Neural progenitor cell (in vitro differentiated cells): ENCODE measurements around the gene ANG. TPM values are rescaled to one million over a fixed set of nuclear protein-coding genes. Genes with fewer than 3 reads are reported as not detected.
A peak's percentile ranks its signal among the peaks of the same experiment; 100 is the strongest.

Experiments used
- DNase-seq: peaks from one replicate; pipeline ENCODE4 v3.0.0-alpha.2; 2016; ENCODE audit warnings: low spot score
- H2AFZ ChIP-seq: fragments of 200-600 bp; sonication (generic); replicated peaks from 2 replicates; pipeline ENCODE4 v1.6.1; 2016; ENCODE audit warnings: antibody characterized with exemption
- H3F3A ChIP-seq: fragments of 200-600 bp; sonication (generic); 2 replicates; pipeline ENCODE4 v1.6.1; 2016; ENCODE audit warnings: antibody characterized with exemption, low read depth
- H3K27ac ChIP-seq: fragments of 200-600 bp; sonication (generic); 2 replicates; pipeline ENCODE4 v1.5.1; 2016; ENCODE audit warnings: mild to moderate bottlenecking
- H3K27me3 ChIP-seq: fragments of 200-600 bp; sonication (generic); 2 replicates; pipeline ENCODE4 v1.6.1; 2016; ENCODE audit warnings: mild to moderate bottlenecking, moderate library complexity
- H3K36me3 ChIP-seq: fragments of 200-600 bp; sonication (generic); 2 replicates; pipeline ENCODE4 v1.5.1; 2016
- H3K4me1 ChIP-seq: fragments of 200-600 bp; sonication (generic); 2 replicates; pipeline ENCODE4 v1.6.1; 2016; ENCODE audit warnings: mixed run types
- H3K4me2 ChIP-seq: fragments of 200-600 bp; sonication (generic); 2 replicates; pipeline ENCODE4 v1.6.1; 2016
- H3K4me3 ChIP-seq: fragments of 200-600 bp; sonication (generic); 2 replicates; pipeline ENCODE4 v1.5.1; 2016
- H3K79me2 ChIP-seq: fragments of 200-600 bp; sonication (generic); 2 replicates; pipeline ENCODE4 v1.6.1; 2016; ENCODE audit warnings: low read depth
- H3K9ac ChIP-seq: fragments of 200-600 bp; sonication (generic); 2 replicates; pipeline ENCODE4 v1.6.1; 2016
- H3K9me3 ChIP-seq: fragments of 200-600 bp; sonication (generic); 2 replicates; pipeline ENCODE4 v1.5.1; 2016; ENCODE audit warnings: low read depth
- H4K20me1 ChIP-seq: fragments of 200-600 bp; sonication (generic); 2 replicates; pipeline ENCODE4 v1.6.1; 2016; ENCODE audit warnings: low read depth
- H3K27ac Mint-ChIP-seq: 3 replicates; pipeline ENCODE4 v1.8.0; 2021; ENCODE audit warnings: mixed read lengths
- H3K27me3 Mint-ChIP-seq: 2 replicates; pipeline ENCODE4 v1.8.0; 2022; ENCODE audit warnings: low read depth, mild to moderate bottlenecking, inconsistent platforms, moderate library complexity, mixed read lengths; ENCODE audit not compliant: insufficient read depth
- H3K36me3 Mint-ChIP-seq: 3 replicates; pipeline ENCODE4 v1.8.0; 2021; ENCODE audit warnings: mixed read lengths
- H3K4me1 Mint-ChIP-seq: 3 replicates; pipeline ENCODE4 v1.8.0; 2021; ENCODE audit warnings: mixed read lengths
- H3K4me3 Mint-ChIP-seq: 3 replicates; pipeline ENCODE4 v1.8.0; 2021; ENCODE audit warnings: mild to moderate bottlenecking, moderate library complexity, mixed read lengths
- H3K9me3 Mint-ChIP-seq: 3 replicates; pipeline ENCODE4 v1.8.0; 2020; ENCODE audit warnings: mixed read lengths
- CTCF ChIP-seq: fragments of 200-600 bp; sonication (generic); IDR thresholded peaks from 2 replicates; pipeline ENCODE4 v1.5.1; 2017; ENCODE audit warnings: antibody characterized with exemption, mild to moderate bottlenecking
- EZH2 ChIP-seq: fragments of 200-600 bp; sonication (generic); IDR thresholded peaks from 2 replicates; pipeline ENCODE4 v1.6.1; 2017; ENCODE audit warnings: antibody characterized with exemption, mild to moderate bottlenecking, moderate library complexity
- EZH2phosphoT487 ChIP-seq: fragments of 200-600 bp; sonication (generic); IDR thresholded peaks from 2 replicates; pipeline ENCODE4 v1.6.1; 2017; ENCODE audit warnings: antibody characterized with exemption
- total RNA-seq: library from RNA; depleted of rRNA; stranded (reverse); fragments of >200 nt; gene quantifications from 2 replicates; pipeline ENCODE4 v1.2.3, GENCODE V29; 2015; ENCODE audit warnings: low replicate concordance

ANG gene
- total RNA-seq, 1 donor from 2014 or later, result not detected

- no peak for DNase-seq
- Mint-ChIP-seq H3K4me1 (no peaks in the 10 kb centered on the region), H3K36me3 (no peaks in the 10 kb centered on the region), H3K27me3 (peaks cover 3% of the 10 kb centered on the region), H3K4me3 (no peak overlapping the region), H3K9me3 (no peaks in the 10 kb centered on the region), H3K27ac (no peak overlapping the region)
- H3K9ac ChIP-seq, result no peak overlapping the region
- no peak overlapping the region for H2AFZ ChIP-seq
- no peaks in the 10 kb centered on the region for H4K20me1 ChIP-seq
- H3K36me3 ChIP-seq, result no peaks in the 10 kb centered on the region
- H3K27me3 ChIP-seq, result no peaks in the 10 kb centered on the region
- TF ChIP-seq EZH2phosphoT487, result no peak
- no peak for TF ChIP-seq CTCF
- no peak for TF ChIP-seq EZH2
- no peak overlapping the region for H3K27ac ChIP-seq
- no peaks in the 10 kb centered on the region for H3K9me3 ChIP-seq
- no peaks in the 10 kb centered on the region for H3K79me2 ChIP-seq
- H3K4me1 ChIP-seq, result no peaks in the 10 kb centered on the region
- no peak overlapping the region for H3K4me3 ChIP-seq
- H3F3A ChIP-seq, result no peaks in the 10 kb centered on the region
- no peak overlapping the region for H3K4me2 ChIP-seq
These were observed 16.8 kb upstream of the ANG start for GRCh38 chr14:20671597-20672283.

DNA sequence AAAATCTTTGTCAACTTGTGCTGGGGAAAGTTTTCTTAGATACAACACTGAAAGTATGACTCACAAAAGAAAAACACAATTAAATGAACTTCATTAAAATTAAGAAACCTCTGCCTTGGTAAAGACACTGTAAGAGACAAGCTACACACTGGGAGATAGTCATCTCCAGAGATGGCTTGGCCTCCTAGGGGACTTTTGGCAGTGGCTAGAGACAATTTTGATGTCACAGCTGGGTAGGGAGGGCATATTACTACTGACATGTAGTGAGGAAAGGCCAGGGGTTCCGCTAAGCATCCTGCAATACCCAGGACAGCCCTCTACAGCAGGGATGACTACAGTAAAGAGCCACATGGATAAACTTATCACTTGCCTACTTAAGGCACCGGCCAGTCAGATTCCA, 12.9 kb upstream of the ANG start:
- no peak overlapping the region for H2AFZ ChIP-seq
- Mint-ChIP-seq H3K27me3 (peaks cover 3% of the 10 kb centered on the region), H3K4me1 (peaks cover 5% of the 10 kb centered on the region), H3K9me3 (no peaks in the 10 kb centered on the region), H3K36me3 (no peaks in the 10 kb centered on the region), H3K27ac (no peak overlapping the region), H3K4me3 (no peak overlapping the region)
- H3K27ac ChIP-seq, result no peak overlapping the region
- H3K79me2 ChIP-seq, result no peaks in the 10 kb centered on the region
- H3K9me3 ChIP-seq, result no peaks in the 10 kb centered on the region
- no peaks in the 10 kb centered on the region for H3K36me3 ChIP-seq
- H4K20me1 ChIP-seq, result no peaks in the 10 kb centered on the region
- peaks cover 6% of the 10 kb centered on the region for H3F3A ChIP-seq
- no peak for DNase-seq
- H3K4me2 ChIP-seq, result no peak overlapping the region
- no peak overlapping the region for H3K4me3 ChIP-seq
- H3K9ac ChIP-seq, result no peak overlapping the region
- no peaks in the 10 kb centered on the region for H3K27me3 ChIP-seq
- peaks cover 5% of the 10 kb centered on the region for H3K4me1 ChIP-seq
- TF ChIP-seq CTCF (no peak), EZH2 (no peak), EZH2phosphoT487 (no peak)

DNA sequence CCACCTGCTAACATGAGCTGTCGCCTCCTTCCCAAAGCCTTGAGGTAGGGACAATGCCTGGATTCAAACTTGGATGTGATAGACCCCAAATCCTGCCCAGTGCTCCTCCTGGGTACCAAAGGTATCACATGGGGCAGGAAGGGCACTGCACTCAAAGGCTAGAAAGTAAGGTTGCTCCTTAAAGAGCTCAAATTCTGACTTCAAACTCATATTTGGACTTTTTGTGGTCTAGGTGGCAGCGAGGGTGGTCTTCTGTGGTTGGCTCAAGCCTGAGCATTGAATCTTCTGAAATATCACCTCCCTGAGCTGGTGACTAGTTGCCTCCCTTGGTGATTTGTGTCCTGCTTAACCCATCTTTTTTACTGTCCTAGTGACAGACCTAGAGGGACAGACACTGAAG, 12.5 kb upstream of the ANG start:
- Mint-ChIP-seq H3K27ac (no peak overlapping the region), H3K4me1 (peaks cover 9% of the 10 kb centered on the region), H3K4me3 (no peak overlapping the region), H3K36me3 (no peaks in the 10 kb centered on the region), H3K9me3 (no peaks in the 10 kb centered on the region), H3K27me3 (peaks cover 5% of the 10 kb centered on the region)
- H2AFZ ChIP-seq, result no peak overlapping the region
- H3K4me2 ChIP-seq, result no peak overlapping the region
- no peak overlapping the region for H3K4me3 ChIP-seq
- H3K27ac ChIP-seq, result no peak overlapping the region
- H3K9me3 ChIP-seq, result no peaks in the 10 kb centered on the region
- H3F3A ChIP-seq, result peaks cover 10% of the 10 kb centered on the region
- DNase-seq, result no peak
- H3K9ac ChIP-seq, result no peak overlapping the region
- TF ChIP-seq EZH2, result no peak
- H3K79me2 ChIP-seq, result no peaks in the 10 kb centered on the region
- no peaks in the 10 kb centered on the region for H4K20me1 ChIP-seq
- H3K4me1 ChIP-seq, result peaks cover 8% of the 10 kb centered on the region
- H3K36me3 ChIP-seq, result no peaks in the 10 kb centered on the region
- H3K27me3 ChIP-seq, result no peaks in the 10 kb centered on the region

- no peaks in the 10 kb centered on the region for H3K9me3 ChIP-seq
- H3K9me3 Mint-ChIP-seq, result peaks cover 7% of the 10 kb centered on the region
- H3F3A ChIP-seq, result peaks cover 47% of the 10 kb centered on the region
- H3K27ac ChIP-seq, result no peak overlapping the region
- no peaks in the 10 kb centered on the region for H4K20me1 ChIP-seq
- H3K4me3 ChIP-seq, result peak overlapping the region; percentile 77
- peaks cover 16% of the 10 kb centered on the region for H3K4me1 Mint-ChIP-seq
- peaks cover 4% of the 10 kb centered on the region for H3K27me3 ChIP-seq
- H3K4me2 ChIP-seq, result peak overlapping the region; percentile 87
- TF ChIP-seq EZH2phosphoT487 (no peak), CTCF (no peak), EZH2 (no peak)
- peaks cover 10% of the 10 kb centered on the region for H3K27me3 Mint-ChIP-seq
- H3K36me3 ChIP-seq, result no peaks in the 10 kb centered on the region
- peak overlapping the region; percentile 67 for H2AFZ ChIP-seq
- peaks cover 8% of the 10 kb centered on the region for H3K4me1 ChIP-seq
- H3K36me3 Mint-ChIP-seq, result no peaks in the 10 kb centered on the region
- no peak overlapping the region for H3K4me3 Mint-ChIP-seq
- H3K27ac Mint-ChIP-seq, result no peak overlapping the region
- peak; percentile 46 for DNase-seq
- no peaks in the 10 kb centered on the region for H3K79me2 ChIP-seq
- H3K9ac ChIP-seq, result no peak overlapping the region
These were observed 8.7 kb upstream of the ANG start for GRCh38 chr14:20679907-20680306.
